ENCODE measurements around the gene GRK5. TPM values are rescaled to one million over a fixed set of nuclear protein-coding genes. Genes with fewer than 3 reads are reported as not detected.
A peak's percentile ranks its signal among the peaks of the same experiment; 100 is the strongest.

Gene GRK5
- total and polyA plus RNA-seq, 7 donors = 7.9 to 32.4 (median 19.8) TPM

DNA sequence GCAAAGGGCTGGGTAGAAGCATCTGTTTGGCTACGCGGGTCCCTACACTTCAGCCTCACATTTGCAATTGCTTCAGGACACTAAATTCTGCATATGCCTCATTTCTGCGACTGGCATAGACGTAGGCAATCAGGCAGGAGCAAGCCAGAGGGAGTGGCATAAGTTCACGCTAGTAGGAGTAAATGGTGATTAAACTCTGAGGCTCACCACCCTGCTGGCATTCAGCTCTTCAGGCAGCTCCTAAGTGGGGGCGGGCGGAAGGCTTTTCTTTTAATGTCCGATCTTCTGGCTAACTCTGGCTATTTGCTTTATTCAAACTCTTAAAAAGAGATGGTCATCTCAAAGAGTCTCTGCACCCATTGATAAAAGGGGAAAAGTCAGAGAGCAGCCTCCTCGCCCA, 289.9 kb downstream of the GRK5 start:
- H3K9me3 ChIP-seq = no peaks in the 10 kb centered on the region
- TF ChIP-seq POLR2AphosphoS5 (IDR thresholded peaks at IDR 0.05) (no peak), EP300 (IDR thresholded peaks at IDR 0.05) (no peak), POLR2A (IDR thresholded peaks at IDR 0.05) (no peak)
- TF ChIP-seq, protein P1, sequence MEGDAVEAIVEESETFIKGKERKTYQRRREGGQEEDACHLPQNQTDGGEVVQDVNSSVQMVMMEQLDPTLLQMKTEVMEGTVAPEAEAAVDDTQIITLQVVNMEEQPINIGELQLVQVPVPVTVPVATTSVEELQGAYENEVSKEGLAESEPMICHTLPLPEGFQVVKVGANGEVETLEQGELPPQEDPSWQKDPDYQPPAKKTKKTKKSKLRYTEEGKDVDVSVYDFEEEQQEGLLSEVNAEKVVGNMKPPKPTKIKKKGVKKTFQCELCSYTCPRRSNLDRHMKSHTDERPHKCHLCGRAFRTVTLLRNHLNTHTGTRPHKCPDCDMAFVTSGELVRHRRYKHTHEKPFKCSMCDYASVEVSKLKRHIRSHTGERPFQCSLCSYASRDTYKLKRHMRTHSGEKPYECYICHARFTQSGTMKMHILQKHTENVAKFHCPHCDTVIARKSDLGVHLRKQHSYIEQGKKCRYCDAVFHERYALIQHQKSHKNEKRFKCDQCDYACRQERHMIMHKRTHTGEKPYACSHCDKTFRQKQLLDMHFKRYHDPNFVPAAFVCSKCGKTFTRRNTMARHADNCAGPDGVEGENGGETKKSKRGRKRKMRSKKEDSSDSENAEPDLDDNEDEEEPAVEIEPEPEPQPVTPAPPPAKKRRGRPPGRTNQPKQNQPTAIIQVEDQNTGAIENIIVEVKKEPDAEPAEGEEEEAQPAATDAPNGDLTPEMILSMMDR (IDR thresholded peaks at IDR 0.05) = no peak
- peaks cover 0 to 39% (median 34%) of the 10 kb centered on the region in 4 donors for H3K4me1 ChIP-seq
- H3K36me3 ChIP-seq = peaks cover 0 to 21% (median 0%) of the 10 kb centered on the region in 4 donors
- WGBS, 2 donors = 89 to 95% methylated on average over 9 of the region's 9 CpGs
- intact Hi-C loops (cut with DNase I) = no loop called here
- no peak overlapping the region for H3K4me3 ChIP-seq
- H3K27ac ChIP-seq = no peak overlapping the region
- H3K27me3 ChIP-seq = no peaks in the 10 kb centered on the region
- DNase-seq = no peak

DNA sequence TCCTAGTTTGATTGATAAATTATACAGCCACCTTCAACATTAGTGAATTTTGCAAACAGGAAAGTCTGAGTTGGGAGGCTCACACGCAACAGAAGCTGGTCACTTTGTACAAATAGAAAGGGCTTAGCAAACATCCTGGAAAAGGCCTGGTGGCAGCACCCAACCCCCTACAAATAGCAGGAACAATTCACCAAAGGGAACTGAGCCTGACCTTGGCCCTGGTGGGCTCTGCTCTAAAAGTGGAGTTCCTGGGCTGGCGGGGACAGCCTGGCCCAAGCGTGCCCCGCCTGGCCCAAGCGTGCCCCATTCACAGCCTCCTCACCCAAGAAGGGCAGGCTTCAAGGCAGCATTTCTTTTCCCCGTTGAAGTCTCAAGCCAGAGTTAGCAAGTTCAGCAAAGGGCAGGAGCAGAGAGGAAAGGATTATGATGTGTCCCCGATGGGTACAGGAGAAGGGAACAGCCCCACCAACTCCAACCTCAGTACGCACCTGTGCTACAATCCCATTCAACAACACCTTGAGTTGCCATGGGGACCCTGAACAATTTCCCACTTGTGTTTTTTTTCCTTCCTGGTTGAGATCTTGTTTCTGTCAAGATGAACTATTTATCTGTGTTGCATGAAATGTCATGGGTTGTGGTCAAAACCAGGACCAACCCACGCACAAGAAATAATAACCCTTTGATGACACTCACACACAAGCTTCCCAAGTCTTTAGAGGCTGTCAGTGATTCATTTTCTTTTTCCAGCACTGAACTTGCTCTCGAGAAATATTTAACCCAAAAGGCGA, 291.7 kb downstream of the GRK5 start:
- no peaks in the 10 kb centered on the region for H3K9me3 ChIP-seq
- WGBS, 2 donors = 78 to 87% methylated on average over 11 of the region's 11 CpGs
- no peaks in the 10 kb centered on the region for H3K27me3 ChIP-seq
- TF ChIP-seq EP300 (IDR thresholded peaks at IDR 0.05) = no peak
- TF ChIP-seq, protein P1 (IDR thresholded peaks at IDR 0.05) = no peak
- no peak for TF ChIP-seq POLR2A (IDR thresholded peaks at IDR 0.05)
- TF ChIP-seq POLR2AphosphoS5 (IDR thresholded peaks at IDR 0.05) = no peak
- intact Hi-C loops (cut with DNase I) = no loop called here
- no peak for DNase-seq
- H3K27ac ChIP-seq = no peak overlapping the region
- peaks cover 0 to 28% (median 4%) of the 10 kb centered on the region in 4 donors for H3K36me3 ChIP-seq
- no peak overlapping the region for H3K4me3 ChIP-seq
- peaks cover 0 to 36% (median 30%) of the 10 kb centered on the region in 4 donors for H3K4me1 ChIP-seq

DNA sequence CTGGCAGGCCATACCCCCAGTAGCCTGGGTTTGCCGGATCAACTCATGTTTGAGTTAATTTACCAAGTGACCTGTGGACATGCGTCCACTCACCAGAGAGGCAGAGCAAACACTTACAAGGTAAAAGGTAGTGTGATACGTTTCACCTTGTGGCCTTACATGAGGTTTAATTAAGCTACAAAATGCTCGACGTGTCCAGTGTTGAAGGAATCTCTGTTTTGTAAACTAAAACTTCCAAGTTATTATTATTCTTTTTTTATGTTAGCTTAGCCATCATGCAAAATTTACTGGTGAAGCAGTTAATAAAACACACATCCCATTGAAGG, 292.3 kb downstream of the GRK5 start:
- peaks cover 0 to 32% (median 4%) of the 10 kb centered on the region in 4 donors for H3K36me3 ChIP-seq
- no peak for TF ChIP-seq EP300 (IDR thresholded peaks at IDR 0.05)
- TF ChIP-seq, protein P1 (IDR thresholded peaks at IDR 0.05) = no peak
- intact Hi-C loops (cut with DNase I) = no loop called here
- H3K4me3 ChIP-seq = no peak overlapping the region
- H3K27me3 ChIP-seq = no peaks in the 10 kb centered on the region
- H3K4me1 ChIP-seq = peaks cover 0 to 32% (median 26%) of the 10 kb centered on the region in 4 donors
- H3K9me3 ChIP-seq = no peaks in the 10 kb centered on the region
- no peak overlapping the region for H3K27ac ChIP-seq
- no peak for DNase-seq
- 74 to 85% methylated on average over 5 of the region's 5 CpGs for WGBS, 2 donors

DNA sequence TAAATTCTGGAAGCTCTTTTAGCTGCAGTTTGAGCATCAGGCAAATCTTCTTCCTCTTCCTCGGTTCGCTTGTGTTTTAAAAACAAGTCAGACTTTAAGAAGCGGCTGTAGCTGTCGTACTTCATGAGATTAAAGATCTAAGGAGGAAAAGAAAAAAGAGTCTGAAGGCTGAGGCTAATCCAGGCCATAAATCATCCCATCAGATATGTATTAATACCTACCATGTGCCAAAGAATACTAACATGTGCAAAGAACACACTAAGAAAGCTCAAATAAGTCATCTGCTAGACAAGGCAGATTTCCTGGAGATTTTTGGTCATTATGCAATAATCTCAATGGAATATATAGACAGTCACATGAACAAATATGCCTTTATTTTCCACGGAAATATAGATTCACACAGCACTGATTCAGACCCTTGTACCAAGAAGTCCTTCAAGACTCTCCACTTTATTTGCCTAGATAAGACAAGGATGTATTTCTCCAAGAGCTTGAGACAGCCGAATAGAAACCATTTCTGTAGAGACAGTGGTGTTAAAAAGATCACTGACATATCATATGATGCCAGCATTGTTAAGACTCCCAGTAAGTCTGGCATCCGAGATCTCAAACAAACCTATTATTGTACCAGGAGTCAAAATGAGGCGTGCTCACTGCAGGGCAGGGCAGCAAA, 292.9 kb downstream of the GRK5 start:
- 70 to 78% methylated on average over 8 of the region's 8 CpGs for WGBS, 2 donors
- Histone ChIP-seq H3K4me3 (no peak overlapping the region), H3K9me3 (no peaks in the 10 kb centered on the region), H3K36me3 (peaks cover 0 to 32% (median 4%) of the 10 kb centered on the region in 4 donors), H3K27ac (peak overlapping the region in 2 of 4 donors; percentile 9 to 24), H3K4me1 (peaks cover 0 to 32% (median 25%) of the 10 kb centered on the region in 4 donors), H3K27me3 (no peaks in the 10 kb centered on the region)
- intact Hi-C loops (cut with DNase I) = no loop called here
- TF ChIP-seq POLR2AphosphoS5 (IDR thresholded peaks at IDR 0.05) (no peak), EP300 (IDR thresholded peaks at IDR 0.05) (no peak), POLR2A (IDR thresholded peaks at IDR 0.05) (no peak)
- TF ChIP-seq, protein P1 (IDR thresholded peaks at IDR 0.05) = no peak
- DNase-seq = no peak

Data from sigmoid colon (tissue), 7 donors.